Fibroblast of skin of scalp (primary cell): ENCODE results near the gene TTLL12.

Experiments used
- DNase-seq: peaks from one replicate; pipeline ENCODE4 v3.0.0-alpha.2; 2013

The TTLL12 gene

DNA sequence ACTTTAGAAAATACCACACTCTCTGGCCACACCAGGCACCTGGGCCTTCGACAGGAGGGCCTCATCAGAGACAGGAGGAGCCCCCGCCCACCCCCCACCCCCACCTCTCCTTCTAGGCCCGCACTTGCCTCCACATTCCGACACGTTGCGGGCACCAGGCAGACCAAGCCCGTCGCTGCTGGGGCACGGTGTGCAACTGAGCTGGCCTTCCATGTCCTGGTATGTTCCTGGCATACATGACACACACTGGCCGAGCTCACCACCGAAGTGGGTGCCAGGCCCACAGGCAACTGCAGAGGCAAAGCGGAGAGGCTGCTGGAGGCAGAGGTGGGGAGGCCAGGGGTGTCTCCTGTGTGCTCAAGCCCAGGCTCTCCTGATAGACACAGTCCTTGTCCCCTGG is 27.0 kb upstream of the TTLL12 start:
- DNase-seq = no peak

DNA sequence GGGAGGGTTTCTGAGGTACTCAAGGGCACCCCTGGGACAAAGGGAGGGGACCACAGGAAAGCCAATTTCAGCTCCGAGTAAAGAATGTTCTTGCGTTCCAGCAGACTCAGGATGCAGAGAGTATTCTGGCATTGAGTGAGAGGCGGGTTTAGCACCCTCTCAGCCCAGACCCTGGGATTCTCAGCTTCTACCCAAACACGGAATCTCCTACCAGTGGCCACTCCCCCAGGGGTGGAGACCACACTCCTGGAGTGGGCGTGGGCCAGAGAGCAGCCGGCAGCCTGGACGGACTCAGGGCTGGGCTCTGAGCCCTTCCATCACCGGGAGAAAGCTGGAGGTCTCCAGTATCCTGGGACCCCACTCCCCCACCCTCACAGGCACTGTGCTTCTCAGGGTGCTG is 26.1 kb upstream of the TTLL12 start:
- DNase-seq = peak; percentile 5

DNA sequence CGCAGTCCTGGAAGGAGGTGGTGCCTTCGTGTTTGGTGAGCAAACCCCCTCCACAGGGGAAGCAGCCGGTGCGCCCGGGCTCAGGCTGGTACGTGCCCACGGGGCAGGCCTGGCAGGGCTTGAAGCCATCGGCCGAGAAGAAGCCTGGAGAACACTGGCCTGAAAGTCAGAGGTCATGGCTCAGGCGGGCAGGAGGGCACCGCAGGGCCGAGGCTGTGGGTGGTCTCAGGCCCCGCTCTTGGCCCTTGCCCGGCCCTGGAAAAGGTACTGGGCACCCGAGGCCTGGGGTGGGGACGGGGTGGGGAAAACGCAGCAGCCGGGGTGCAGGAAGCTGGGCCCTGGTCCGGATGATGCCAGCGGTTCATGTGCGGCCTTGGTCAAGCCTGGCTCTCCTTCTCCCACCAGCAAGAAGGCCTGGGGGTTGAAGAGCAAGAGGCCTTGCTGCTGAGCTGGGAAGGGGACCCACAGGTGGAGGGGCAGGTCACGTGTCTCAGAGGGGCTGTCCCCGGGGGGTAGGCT is 25.6 kb upstream of the TTLL12 start:
- DNase-seq = no peak

DNA sequence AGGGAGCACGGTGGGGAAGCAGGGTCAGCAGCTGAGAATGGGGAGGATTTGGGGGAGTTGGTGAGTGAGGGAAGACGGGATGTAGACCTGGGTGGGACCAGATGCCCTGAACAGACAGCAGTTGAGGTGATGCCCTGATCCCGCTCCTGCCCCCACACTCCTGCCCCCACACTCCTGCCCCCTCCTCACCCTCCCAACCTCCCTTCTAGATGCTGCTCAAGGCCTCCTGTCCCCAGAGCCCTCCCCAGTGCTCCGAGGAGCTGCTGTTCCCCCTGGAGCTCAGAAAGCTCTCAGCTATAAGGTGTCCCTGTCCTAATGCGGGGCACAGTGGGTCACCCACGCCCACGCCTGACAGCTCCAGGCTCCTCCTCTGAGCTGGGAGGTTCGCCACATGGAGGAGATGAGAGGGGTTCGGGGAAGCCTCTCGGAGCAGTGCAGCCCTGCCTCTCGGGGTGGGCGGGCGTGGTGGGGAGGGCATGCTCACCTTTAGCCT is 25.1 kb upstream of the TTLL12 start:
- DNase-seq = no peak

DNA sequence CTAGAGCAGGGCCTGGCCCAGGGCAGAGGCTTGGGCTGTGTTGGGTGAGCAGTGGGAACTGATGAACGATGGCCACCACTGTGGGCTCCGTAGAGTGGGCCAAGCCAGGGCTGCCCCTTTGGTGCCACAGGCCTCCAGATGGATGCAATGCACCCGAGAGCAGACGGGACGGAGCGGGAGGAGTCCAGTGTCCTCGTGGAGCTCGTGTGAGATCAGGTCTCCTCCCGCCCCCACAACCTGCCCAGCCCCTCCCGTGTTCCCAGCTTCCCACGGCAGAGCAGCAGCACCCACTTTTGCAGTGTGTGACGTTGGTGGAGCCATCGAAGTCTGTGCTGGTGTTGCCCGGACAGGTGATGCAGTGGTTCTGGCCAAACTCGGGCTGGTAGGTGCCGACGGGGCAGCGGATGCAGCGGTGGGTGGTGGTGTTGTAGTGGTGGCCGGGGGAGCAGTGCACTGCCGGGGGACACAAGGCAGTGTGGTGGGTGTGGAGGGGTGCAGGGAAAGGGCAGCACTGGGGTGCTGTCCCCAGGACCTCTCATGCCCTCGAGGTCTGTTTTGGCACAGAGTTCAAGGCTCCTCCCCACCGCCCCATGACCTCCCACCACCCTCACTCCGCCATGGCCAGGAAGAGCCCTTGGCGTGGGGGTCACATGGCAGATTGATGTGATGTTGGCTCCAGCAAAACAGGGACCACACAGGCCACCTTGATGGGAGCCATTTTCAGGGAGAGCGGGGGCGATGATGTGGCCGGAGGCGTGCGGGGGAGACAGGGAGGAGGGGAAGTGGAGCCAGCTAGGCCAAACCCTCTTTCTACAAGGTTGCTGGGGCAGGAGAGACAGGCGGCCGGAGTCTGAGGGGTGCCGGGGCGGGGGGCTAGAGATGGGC is 23.9 kb upstream of the TTLL12 start:
- no peak for DNase-seq

DNA sequence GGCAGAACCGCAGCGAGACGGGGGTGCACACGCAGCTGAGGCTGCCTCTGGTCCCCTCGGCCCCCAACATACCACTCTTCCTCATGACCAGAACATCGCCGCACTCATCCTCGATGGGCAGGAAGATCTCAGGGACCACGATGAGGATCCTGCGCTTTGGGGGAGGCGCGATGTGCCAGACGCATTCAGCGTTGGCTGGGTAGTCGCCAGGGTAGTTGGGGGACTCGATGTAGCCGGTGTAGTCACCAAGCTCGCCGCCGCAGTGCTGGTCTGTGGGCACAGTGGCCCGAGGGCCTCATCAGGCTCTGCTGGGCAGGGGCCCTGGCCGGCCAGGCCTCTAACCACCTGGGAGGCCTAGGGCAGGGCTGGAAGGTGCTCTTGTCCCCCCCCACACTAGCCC is 23.0 kb upstream of the TTLL12 start:
- no peak for DNase-seq

DNA sequence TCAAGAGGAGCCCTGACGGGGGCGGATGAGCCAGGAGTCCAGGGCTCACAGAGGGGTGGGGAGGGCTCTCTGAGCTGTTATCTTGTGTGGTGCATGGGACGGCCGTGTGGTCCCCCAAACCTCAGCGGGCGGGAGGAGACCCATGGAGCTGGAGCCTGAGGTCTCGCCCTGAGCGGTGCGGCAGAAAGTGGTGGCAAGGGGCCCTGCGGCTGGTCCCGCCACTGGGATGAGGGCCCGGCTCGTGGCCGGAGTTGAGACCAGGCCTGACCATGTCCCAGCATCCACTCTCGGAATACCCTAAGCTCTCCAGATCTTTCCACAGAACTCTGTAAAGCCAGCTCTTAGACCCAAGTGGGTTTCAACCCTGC is 22.6 kb upstream of the TTLL12 start:
- no peak for DNase-seq

DNA sequence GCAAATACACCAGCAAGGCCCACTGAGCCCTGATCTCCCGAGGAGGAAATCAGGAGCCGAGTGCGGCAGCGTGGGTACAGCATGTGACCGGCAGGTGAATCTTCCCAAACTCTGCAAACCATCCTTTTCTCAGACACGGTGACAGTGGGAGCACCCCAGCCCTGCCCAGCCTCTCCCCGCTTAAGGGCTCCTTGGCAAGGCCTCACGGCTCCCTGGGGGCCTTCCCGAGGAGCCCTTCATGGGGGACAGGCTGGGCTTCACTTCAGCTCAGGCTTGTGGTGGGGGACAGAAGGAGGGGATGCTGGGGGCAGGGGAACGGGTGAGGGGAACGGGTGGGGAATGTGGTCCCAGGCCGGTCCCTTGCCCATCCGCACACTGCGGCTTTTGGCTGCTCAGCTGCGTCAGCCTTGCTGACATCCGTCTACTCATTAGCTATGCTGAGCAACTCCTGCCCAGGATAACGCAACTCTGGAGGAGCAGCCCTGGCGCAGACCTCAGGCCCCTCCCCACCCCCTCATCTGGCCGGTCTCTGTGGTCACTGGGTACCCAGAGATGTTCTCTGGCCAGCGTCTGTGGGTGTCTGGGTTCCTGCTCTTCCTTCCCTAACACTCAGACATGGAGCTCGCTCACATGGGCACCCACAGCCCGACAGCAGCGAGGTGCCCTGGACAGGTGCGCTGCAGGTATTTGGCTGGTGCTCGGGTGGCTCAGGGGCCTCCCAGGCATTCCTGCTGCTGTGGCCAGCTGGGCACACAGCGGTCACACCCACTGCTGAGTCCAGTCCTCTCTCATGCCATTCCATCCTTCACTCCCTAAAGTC is 22.0 kb upstream of the TTLL12 start:
- DNase-seq = no peak

DNA sequence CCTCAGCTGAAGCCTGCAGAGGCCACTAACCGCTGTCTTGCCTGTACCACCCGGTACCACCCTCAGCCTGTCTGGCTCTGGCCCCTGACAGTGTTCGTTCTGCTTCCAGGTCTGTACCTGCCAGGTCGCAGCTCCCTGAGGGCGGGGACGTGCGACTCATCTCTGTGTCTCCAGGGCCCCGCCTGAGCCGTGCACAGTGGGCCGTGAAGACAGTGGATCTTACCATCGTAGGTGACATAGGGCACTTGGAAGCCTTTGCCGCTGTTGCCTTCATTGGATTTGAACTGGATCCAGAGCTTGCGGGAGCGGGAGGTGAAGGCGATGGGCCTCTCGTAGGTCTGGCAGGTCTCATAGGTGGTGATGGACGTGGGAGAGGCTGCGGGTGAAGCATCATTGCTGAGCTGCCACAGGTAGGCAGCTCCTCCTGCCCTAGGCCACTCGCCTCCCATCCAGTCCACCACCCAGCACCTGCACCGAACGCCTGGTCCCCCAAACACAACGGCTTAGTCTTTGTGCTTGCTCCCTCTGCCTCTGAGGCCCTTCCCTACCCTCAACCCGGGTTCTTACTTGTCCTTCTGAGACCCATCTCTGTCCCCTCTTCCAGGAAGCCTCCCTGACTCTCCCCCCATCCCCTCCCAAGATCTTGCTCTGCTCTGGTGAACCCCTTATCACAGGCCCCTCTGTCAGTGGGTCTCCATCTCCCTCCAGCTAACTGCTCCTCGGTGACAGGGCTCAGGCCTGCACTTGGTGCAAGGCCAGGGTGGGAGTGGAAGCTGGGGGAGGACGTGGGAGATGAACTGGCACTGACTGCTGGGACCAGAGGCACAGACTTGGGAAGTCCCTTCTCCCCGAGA is 21.1 kb upstream of the TTLL12 start:
- no peak for DNase-seq

DNA sequence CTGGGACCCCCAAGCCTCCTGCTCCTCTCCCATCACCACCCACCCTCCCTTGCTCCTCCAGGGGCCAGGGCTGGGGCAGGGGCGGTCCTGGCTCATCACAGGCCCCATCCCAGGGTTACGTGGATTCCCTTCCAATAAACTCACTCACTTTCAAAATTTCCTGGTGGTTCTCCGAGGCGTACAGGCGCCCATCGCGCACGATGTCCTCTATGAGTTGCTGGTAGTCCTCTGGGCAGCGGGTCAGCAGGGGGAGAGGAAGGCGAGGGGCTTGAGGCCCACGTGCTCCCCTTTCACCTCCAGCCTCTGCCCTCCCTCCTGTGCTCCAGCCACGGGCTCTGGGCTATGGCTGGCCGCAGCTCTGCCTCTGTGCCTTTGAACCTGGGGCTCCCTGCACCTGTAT is 20.5 kb upstream of the TTLL12 start:
- DNase-seq = no peak

DNA sequence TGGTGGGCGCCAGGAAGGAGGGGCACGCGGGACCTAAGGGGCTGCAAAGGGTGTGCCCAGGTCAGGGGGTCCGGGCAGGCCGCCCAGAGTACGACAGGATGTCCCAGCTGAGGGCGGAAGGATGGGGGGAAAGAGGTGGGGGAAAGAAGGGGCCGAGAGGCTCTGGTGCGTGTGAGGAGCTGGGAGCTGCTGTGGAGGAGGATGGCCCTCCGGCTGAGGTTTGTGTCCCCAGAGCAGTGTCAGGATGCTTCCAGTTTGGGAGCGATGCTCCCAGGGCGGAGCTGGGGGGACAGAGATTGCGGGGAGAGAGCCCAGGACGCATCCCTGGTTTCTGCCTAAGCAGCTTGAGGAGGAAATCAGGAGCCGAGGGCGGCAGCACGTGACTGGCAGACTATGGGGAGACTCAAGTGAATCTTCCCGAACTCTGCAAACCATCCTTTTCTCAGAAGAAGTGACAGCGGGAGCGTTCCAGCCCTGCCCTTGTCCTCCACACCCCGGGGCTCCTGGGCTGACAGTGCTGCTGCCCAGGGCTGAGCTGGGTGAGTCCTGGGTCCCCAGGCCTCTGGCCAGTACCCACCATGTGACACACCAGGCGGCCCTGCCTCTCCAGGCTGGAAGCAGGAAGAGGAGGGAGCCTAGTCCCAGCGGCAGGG is 19.7 kb upstream of the TTLL12 start:
- no peak for DNase-seq

DNA sequence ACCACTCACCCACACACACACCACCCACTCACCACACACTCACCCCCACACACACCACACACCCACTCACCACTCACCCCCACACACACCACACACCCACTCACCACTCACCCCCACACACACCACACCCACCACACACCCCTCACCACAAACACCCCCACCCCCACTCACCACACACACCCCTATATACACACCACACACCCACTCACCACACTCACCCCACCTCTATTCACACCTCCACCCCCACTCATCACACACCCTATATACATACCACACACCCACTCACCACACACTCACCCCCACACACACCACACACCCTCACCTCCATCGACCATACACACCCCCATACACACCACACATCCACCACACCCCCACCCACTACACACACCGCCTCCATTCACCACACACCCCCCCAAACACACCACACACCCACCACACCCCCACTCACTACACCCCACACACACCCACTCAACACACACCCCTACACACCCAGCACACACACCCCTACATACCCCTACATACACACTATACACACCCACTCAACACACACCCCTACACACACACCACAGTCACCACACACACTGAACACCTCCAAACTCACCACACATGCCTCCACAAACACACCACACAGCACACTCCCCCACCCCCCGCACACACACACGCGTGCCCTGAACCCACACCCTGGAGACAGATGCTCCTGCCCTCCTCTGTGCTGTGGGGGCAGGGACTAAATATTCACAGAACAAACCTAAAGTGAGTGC is 19.0 kb upstream of the TTLL12 start:
- DNase-seq = no peak

DNA sequence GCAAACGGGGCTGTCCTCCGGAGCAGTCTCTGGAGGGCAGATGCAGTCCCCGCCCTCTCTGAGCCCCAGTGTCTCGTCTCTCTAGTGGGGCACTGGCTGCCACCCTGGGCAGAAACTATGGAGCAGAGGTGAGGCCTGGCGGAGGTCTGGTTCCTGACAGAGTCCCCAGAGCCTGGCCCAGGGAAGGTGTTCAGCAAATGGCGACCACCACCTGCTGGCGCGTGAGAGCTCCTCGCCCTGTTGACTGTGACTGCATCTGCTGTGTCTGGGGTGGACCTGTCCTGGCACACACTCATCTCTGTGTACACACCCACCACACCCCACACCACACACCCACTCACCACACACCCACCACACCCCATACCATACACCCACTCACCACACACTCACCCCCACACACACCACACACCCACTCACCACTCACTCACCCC is 18.3 kb upstream of the TTLL12 start:
- no peak for DNase-seq

DNA sequence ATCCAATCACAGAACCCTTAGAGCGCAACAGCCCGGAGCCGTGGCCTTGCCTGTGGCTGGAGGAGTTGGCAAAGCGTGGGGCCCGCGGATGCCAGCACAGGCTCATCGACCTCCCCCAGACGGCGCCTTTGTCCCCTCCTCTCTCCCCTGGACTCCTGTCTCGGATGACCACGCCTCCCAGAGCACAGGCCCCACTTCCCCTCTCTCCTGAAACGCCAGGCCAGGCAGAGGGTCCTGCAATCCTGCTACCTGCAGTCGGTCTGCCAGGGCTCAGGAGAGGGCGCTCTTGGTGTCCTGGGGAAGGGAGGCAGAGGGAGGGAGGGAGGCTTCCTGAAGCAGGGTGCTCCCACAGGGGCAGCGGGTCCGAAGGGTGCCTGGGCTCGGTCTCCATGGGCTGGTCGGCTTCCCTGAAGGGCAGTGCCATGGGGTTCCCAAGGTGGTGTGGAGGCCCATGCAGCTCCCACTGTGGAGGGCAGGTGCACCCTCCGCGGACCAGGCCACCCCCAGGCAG is 16.6 kb upstream of the TTLL12 start:
- no peak for DNase-seq

DNA sequence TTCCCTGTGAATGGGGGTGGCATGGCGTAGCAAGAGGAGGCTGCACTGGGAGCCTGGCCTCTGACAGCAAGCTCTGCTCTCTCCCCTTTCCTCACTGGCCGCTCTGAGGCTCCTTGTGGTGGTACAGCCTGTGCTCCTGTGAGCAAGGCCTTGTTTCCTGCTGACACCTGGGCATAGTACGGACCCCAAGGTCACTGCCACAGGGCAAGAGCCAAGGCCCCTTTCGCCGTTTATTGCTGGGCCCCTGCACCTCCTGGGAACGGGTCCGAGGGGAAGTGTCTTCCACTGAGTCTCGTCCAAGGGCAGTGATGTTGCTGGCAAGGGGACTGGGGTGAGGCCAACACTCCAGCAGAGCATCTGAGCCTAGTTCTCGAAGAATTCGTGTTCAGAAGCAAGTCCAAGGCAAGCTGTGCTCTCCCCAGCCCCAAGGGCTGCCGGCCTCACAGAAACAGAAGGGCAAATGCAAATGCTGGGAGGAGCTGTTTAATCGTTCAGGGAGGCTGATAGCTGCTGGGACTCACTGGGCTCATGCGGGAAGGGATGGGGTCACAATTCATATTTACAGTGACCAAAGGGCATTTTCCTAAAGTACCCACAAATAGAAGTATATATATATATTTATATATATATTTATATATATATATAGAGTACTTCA is 15.9 kb upstream of the TTLL12 start:
- no peak for DNase-seq

DNA sequence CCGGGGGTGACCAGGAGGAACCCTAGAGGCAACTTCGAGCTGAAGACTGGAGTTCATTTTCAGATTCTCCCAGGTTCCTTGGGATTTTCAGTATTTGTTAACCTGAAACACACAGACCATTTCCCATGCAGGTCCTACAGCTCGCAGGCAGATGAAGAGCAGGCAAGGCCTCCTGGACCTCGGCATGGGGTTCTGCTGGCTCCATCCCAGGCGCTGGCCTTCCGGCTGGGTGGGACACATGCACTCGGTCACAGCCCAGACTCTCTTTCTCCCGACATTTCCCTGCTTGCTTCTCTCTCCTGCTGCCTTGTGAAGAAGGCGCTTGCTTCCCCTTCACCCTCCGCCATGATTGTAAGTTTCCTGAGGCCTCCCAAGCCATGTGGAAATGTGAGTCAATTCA is 15.4 kb upstream of the TTLL12 start:
- no peak for DNase-seq

DNA sequence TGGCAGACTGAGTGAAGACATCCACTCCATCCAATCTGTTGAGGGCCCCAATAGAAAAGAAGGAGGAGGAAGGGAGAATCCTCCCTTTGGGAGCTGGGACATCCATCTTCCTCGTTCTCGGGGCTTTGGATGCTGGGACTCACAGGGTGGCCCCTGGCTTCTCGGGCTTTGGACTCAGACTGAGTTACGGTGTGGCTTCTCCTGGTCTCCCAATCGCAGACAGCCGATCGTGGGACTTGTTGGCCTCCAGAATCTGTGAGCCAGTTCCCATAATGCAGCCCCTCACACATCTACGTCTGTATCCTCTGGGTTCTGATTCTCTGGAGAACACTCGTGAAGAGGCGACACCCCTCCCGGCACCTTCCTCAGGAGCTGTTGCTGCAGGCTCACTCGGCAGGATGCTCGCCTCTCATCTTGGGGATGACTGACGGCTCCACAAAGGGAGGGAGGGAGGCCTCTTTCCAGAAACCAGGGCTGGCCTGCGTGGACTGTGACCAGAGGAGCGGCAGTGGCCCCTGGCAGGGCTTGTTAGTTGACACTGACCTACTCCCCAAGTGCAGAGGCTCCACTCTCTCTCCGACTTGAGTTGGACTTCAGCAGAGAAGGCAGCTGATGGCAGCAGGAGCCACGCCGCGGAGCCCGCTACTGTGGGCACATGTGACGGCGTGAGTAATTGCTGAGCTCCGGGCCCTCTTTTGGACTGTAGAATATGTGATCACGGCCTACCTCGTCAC is 14.7 kb upstream of the TTLL12 start:
- no peak for DNase-seq

DNA sequence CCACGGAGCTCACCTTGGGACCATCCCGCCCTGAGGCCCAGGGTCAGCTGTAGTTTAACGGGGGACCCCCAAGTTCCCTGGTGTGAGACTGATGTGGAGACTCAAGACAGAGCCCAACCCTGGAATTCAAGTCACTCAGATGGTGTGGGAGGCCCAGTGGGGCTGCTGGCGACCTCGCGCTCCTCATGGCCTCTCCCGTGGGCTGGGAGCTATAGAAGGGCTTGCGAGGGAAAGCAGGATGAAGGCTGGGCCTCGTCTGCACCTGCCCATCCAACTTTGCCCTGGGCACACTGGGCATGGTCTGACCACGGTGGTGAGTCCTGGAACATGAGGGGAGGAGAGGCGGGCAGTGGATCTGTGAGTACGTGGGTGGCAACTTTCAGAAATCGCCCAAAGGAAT is 13.6 kb upstream of the TTLL12 start:
- no peak for DNase-seq

DNA sequence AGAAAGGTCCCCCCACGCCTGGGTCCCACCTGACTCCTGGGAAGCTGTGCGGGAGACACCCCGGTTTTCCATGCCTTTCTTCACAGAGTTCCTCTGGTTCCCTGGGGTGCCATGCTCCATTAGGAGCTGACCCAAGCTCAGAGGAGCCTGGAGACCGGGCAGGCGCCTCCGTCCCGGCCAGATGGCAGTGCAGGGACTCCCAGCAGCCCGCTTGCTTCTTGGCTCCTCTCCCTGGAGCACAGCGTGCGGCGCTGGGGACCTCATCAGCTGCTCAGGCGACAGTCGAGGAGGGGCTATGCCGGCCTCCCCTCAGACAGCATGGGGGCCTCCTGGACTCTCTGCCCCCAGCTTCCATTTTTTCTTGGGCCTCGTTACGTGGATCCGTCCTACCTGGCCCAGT is 13.1 kb upstream of the TTLL12 start:
- DNase-seq = no peak

DNA sequence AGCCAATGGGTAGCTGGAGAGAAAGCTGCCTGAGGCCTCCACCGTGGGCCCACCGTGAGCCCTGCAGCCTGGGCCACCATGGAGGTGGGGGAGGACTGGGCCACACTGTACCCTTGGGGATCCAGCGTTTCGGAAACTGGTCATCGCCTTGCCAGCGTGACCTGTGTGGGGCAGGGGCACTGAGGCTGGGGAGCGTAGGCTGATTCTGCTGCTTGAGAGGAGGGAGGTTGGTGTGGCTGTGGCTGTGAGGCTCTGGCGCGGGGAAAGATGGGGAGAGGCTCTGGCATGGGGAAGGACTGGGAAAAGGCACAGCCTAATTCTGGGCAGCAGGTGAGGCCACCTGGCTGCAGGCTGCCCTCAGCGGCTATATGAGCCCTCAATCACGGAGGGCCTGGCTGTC is 12.6 kb upstream of the TTLL12 start:
- DNase-seq = no peak
